Sigmoid colon (tissue), 4 donors: ENCODE results near the gene SLC1A2.

Source experiments
- CTCF ChIP-seq, 4 experiments: fragments of 450-650 bp in 3 of 4; fragments of 200-600 bp in 1 of 4; IDR thresholded peaks; one replicate each; pipeline ENCODE4 v1.5.1; 2016 to 2019; ENCODE audit warnings: antibody characterized with exemption in 4 of 4, mild to moderate bottlenecking in 3 of 4, moderate library complexity in 2 of 4
- POLR2A ChIP-seq, 2 donors: fragments of 450-650 bp; IDR thresholded peaks; one replicate each; pipeline ENCODE4 v1.6.1; 2016; ENCODE audit warnings: antibody characterized with exemption in 2 of 2, mild to moderate bottlenecking in 2 of 2, moderate library complexity in 2 of 2
- POLR2AphosphoS5 ChIP-seq, 4 donors: sonication (generic); formaldehyde crosslinking; IDR thresholded peaks; one replicate each; pipeline ENCODE4 v1.6.1; 2017; ENCODE audit warnings: antibody characterized with exemption in 4 of 4

- TF ChIP-seq POLR2AphosphoS5 (IDR thresholded peaks at IDR 0.05): peak in 2 of 4 donors; percentile 47 to 58
- TF ChIP-seq CTCF (IDR thresholded peaks at IDR 0.05): no peak
- TF ChIP-seq POLR2A (IDR thresholded peaks at IDR 0.05): no peak
These were observed 159.8 kb downstream of the SLC1A2 start for GRCh38 chr11:35259529-35259928.
